Naive B cell (primary cell): ENCODE results near the gene DSTN. TPM values are rescaled to one million over a fixed set of nuclear protein-coding genes. Genes with fewer than 3 reads are reported as not detected.
A peak's percentile ranks its signal among the peaks of the same experiment; 100 is the strongest.

Experiments
- ATAC-seq, 2 donors: fragments of 150-1000 bp; cut with Tn5 transposase; 2 replicates each; pipeline ENCODE4 v1.10.0; 2021; ENCODE audit warnings: low read depth in 2 of 2, mild to moderate bottlenecking in 2 of 2, moderate library complexity in 2 of 2
- DNase-seq: peaks from one replicate; pipeline ENCODE4 v3.0.0; 2022
- H3K27ac Mint-ChIP-seq, 6 donors: one replicate each; pipeline ENCODE4 v1.8.0; 2020 to 2022; ENCODE audit warnings: mild to moderate bottlenecking in 6 of 6, mixed read lengths in 6 of 6, moderate library complexity in 5 of 6, inconsistent platforms in 2 of 6
- H3K27me3 Mint-ChIP-seq, 3 donors: one replicate each; pipeline ENCODE4 v1.8.0; 2021 to 2022; ENCODE audit warnings: mixed read lengths in 3 of 3, mild to moderate bottlenecking in 1 of 3
- H3K36me3 Mint-ChIP-seq, 2 donors: one replicate each; pipeline ENCODE4 v1.8.0; 2020 to 2022; ENCODE audit warnings: mixed read lengths in 2 of 2, inconsistent platforms in 1 of 2, mild to moderate bottlenecking in 1 of 2
- H3K4me1 Mint-ChIP-seq, 3 donors: one replicate each; pipeline ENCODE4 v1.8.0; 2020 to 2022; ENCODE audit warnings: mixed read lengths in 3 of 3, inconsistent platforms in 1 of 3, mild to moderate bottlenecking in 1 of 3, moderate library complexity in 1 of 3
- H3K4me3 Mint-ChIP-seq, 8 donors: one replicate each; pipeline ENCODE4 v1.8.0; 2020 to 2022; ENCODE audit warnings: mild to moderate bottlenecking in 8 of 8, mixed read lengths in 8 of 8, moderate library complexity in 8 of 8, inconsistent platforms in 2 of 8
- H3K9me3 Mint-ChIP-seq, 7 donors: one replicate each; pipeline ENCODE4 v1.8.0; 2020 to 2022; ENCODE audit warnings: mixed read lengths in 7 of 7, mild to moderate bottlenecking in 5 of 7, inconsistent platforms in 2 of 7, moderate library complexity in 1 of 7
- polyA plus RNA-seq, 6 donors: library from polyadenylated mRNA; unstranded; fragments of 300-500 nt; fragmentation: Illumina TruSeq; gene quantifications; one replicate each; pipeline ENCODE4 v1.2.3, GENCODE V29; 2021; ENCODE audit warnings: low read depth in 6 of 6

DSTN gene
- polyA plus RNA-seq, 6 donors from 2014 or later, result 33.8 to 58.8 (median 39.3) TPM

DNA sequence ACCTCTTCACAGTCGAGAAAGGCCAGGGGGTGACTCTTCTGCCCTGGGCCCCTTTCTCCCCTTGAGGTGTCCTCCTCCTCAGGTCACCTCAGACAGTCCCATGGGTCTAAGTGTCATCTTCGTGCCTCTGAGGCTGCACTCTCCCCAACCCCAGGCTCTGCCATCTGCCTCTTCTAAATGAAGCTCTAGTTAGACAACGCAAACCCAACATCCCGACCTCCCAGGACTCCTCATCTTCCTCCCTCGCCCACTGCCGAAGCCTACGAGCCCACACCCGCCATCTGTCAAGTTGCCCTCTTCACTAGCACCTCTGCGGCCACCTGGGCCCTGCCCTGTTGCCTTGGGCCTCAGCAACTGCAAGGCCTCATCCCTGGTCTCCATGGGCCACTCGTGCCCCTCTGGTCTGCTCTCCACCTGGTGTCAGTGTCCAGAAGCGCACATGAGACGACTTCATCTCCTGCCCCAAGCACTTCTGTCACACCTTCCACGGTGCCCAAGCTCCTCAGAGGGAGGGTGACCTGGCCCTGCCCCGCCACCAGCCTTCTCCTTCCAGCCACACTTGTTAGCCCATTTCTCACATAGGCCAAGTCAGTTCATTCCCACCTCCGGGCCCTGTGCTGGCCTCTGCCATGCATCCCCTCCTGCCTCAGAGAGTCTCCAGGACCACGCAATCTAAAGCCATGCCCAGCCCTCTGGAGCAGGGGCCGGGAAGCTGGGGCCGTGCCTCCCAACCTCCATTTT, 58.4 kb downstream of the DSTN start:
- no peaks in the 10 kb centered on the region for H3K9me3 Mint-ChIP-seq
- H3K4me1 Mint-ChIP-seq, result peaks cover 0 to 3% (median 2%) of the 10 kb centered on the region in 3 donors
- no peak for ATAC-seq
- peaks cover 0 to 26% of the 10 kb centered on the region in 2 donors for H3K36me3 Mint-ChIP-seq
- H3K27ac Mint-ChIP-seq, result peak overlapping the region in 2 of 6 donors; percentile 5 to 6
- no peak for DNase-seq
- H3K4me3 Mint-ChIP-seq, result no peak overlapping the region
- no peaks in the 10 kb centered on the region for H3K27me3 Mint-ChIP-seq

GRCh38 chr20:17629025-17629424, 59.1 kb downstream of the DSTN start:
- Mint-ChIP-seq H3K27ac (peak overlapping the region in 1 of 6 donors; percentile 34), H3K27me3 (no peaks in the 10 kb centered on the region), H3K4me1 (peaks cover 0 to 3% (median 2%) of the 10 kb centered on the region in 3 donors), H3K36me3 (peaks cover 0 to 26% of the 10 kb centered on the region in 2 donors), H3K9me3 (no peaks in the 10 kb centered on the region), H3K4me3 (no peak overlapping the region)
- DNase-seq (no peak), ATAC-seq (no peak)

DNA sequence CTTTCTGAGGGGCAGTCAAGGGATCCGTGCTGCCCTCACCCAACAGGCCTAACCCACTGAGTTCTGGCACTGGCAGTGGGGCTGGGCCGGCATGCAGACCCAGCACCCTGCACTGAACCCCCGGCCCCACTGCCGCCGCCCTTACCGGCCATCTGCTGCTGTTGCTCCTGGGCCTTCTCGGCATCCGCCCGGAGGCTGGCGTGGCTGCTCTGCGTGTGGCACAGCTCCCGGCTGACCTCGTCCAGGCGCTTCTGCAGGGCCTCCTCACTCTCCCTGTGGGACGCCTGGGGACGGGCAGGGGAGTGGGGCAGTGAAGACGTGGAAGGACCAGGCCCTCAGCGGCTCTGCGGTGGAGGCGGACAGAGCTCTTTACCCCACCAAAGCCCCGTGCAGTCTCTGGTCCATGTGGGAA, 59.8 kb downstream of the DSTN start:
- H3K36me3 Mint-ChIP-seq, result peaks cover 0 to 26% of the 10 kb centered on the region in 2 donors
- DNase-seq, result no peak

GRCh38 chr20:17630151-17630805, 60.4 kb downstream of the DSTN start:
- Mint-ChIP-seq H3K4me1 (peaks cover 5 to 8% (median 8%) of the 10 kb centered on the region in 3 donors), H3K9me3 (no peaks in the 10 kb centered on the region), H3K27ac (peak overlapping the region in 1 of 6 donors; percentile 38), H3K27me3 (no peaks in the 10 kb centered on the region), H3K36me3 (peaks cover 0 to 26% of the 10 kb centered on the region in 2 donors), H3K4me3 (no peak overlapping the region)
- ATAC-seq (no peak), DNase-seq (no peak)

More for the DNA sequence above, 59.8 kb downstream of the DSTN start:
- Mint-ChIP-seq H3K4me3 (no peak overlapping the region), H3K27ac (no peak overlapping the region), H3K27me3 (no peaks in the 10 kb centered on the region), H3K4me1 (peaks cover 2 to 3% (median 2%) of the 10 kb centered on the region in 3 donors), H3K9me3 (no peaks in the 10 kb centered on the region)
- no peak for ATAC-seq

- H3K27me3 Mint-ChIP-seq, result no peaks in the 10 kb centered on the region
- H3K9me3 Mint-ChIP-seq, result no peaks in the 10 kb centered on the region
- H3K4me1 Mint-ChIP-seq, result peaks cover 5 to 10% (median 8%) of the 10 kb centered on the region in 3 donors
- DNase-seq, result no peak
- no peak overlapping the region for H3K27ac Mint-ChIP-seq
- peaks cover 0 to 21% of the 10 kb centered on the region in 2 donors for H3K36me3 Mint-ChIP-seq
- no peak for ATAC-seq
- H3K4me3 Mint-ChIP-seq, result peak overlapping the region in 1 of 8 donors; percentile 61
These were observed 60.9 kb downstream of the DSTN start for GRCh38 chr20:17630806-17631195.

DNA sequence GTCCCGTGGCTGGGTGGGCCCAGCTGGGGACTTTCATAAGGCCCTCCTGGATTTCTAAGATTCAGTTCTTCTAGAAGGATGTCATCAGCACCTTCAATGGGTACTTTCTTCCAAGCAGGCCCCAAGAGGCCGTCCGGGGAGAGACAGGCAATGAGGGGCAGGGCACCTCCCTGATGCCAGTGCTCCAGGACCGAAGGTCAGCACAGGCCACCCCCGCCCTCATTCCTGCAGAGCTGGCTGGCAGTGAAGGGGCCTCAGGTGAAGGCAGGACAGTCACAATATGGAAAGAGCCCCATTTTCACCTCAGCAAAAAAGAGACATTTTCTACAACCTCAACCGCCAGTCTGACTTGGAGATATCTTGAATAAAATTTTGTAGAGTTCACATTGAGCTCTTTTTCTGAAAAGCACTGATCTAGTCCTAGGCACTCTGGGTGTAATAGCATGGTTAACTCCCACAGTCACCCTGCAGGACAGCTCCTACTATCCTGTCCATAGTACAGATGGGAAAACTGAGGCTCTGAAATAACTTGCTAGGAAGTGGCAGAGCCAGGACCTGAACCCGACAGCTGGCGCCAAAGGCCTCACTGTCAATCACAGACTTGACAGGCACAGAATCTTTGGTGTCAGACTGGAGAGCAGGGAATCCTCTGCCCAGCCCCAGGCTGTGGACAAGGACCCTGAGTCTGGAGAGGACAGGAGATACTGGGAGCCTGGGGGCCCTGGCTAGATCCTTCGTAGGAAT, 61.9 kb downstream of the DSTN start:
- Mint-ChIP-seq H3K4me3 (no peak overlapping the region), H3K9me3 (no peaks in the 10 kb centered on the region), H3K27ac (peak overlapping the region in 1 of 6 donors; percentile 38), H3K27me3 (no peaks in the 10 kb centered on the region), H3K4me1 (peaks cover 9 to 17% (median 12%) of the 10 kb centered on the region in 3 donors), H3K36me3 (peaks cover 0 to 15% of the 10 kb centered on the region in 2 donors)
- no peak for DNase-seq
- no peak for ATAC-seq

GRCh38 chr20:17633221-17633849, 63.5 kb downstream of the DSTN start:
- Mint-ChIP-seq H3K36me3 (peaks cover 0 to 15% of the 10 kb centered on the region in 2 donors), H3K4me3 (no peak overlapping the region), H3K9me3 (no peaks in the 10 kb centered on the region), H3K4me1 (peaks cover 7 to 17% (median 12%) of the 10 kb centered on the region in 3 donors), H3K27ac (peak overlapping the region in 1 of 6 donors; percentile 63), H3K27me3 (no peaks in the 10 kb centered on the region)
- DNase-seq (no peak), ATAC-seq (no peak)

GRCh38 chr20:17633850-17634500, 64.1 kb downstream of the DSTN start:
- Mint-ChIP-seq H3K27ac (peak overlapping the region in 1 of 6 donors; percentile 63), H3K9me3 (no peaks in the 10 kb centered on the region), H3K4me1 (peaks cover 7 to 17% (median 12%) of the 10 kb centered on the region in 3 donors), H3K4me3 (no peak overlapping the region), H3K36me3 (peaks cover 0 to 15% of the 10 kb centered on the region in 2 donors), H3K27me3 (no peaks in the 10 kb centered on the region)
- DNase-seq (no peak), ATAC-seq (no peak)

DNA sequence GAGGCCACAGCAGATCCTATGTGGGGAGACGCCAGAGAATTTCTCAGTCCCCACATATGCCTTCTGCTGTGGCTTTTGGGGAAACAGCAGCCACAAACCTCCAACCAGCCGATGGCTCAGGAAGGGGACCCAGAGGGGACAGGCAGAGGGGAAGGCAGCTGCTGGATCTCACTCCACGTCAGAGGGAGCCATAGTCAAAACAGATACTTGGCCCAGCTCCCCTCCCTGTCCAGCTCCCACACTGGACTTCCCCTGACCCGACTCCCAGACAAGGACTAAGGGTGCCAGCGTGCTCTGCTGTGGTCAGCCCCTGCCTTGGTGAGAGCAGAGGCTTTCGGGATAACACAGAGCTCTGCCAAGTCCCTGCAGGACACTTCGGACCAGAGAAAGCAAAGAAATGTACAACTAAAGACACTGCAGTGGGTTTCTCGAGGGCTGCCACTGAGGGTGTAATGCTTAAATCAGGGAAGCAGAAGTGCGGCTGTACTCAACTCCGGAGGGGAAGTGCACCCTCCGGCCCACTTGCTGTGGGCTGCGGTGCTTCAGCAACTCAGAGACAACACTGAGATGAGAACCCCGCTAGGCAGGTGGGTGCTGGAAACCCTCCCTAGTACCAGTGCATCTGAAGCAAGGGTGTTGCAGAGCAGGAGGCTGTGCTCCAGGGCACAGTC, 64.9 kb downstream of the DSTN start:
- no peaks in the 10 kb centered on the region for H3K27me3 Mint-ChIP-seq
- peaks cover 0 to 14% of the 10 kb centered on the region in 2 donors for H3K36me3 Mint-ChIP-seq
- H3K9me3 Mint-ChIP-seq, result no peaks in the 10 kb centered on the region
- H3K4me3 Mint-ChIP-seq, result peak overlapping the region in 3 of 8 donors; percentile 24 to 62 (median 30)
- H3K4me1 Mint-ChIP-seq, result peaks cover 7 to 17% (median 12%) of the 10 kb centered on the region in 3 donors
- H3K27ac Mint-ChIP-seq, result peak overlapping the region in 3 of 6 donors; percentile 53 to 83 (median 70)
- ATAC-seq (peak; percentile 92 to 93), DNase-seq (peak; percentile 46)

- peak in 1 of 2 donors; percentile 17 for ATAC-seq
- H3K27me3 Mint-ChIP-seq, result no peaks in the 10 kb centered on the region
- peak overlapping the region in 4 of 6 donors; percentile 41 to 87 (median 68) for H3K27ac Mint-ChIP-seq
These were observed 65.7 kb downstream of the DSTN start for GRCh38 chr20:17635332-17636244.

More at GRCh38 chr20:17635332-17636244, 65.7 kb downstream of the DSTN start:
- Mint-ChIP-seq H3K36me3 (peaks cover 0 to 8% of the 10 kb centered on the region in 2 donors), H3K4me3 (peak overlapping the region in 2 of 8 donors; percentile 53 to 62), H3K9me3 (no peaks in the 10 kb centered on the region), H3K4me1 (peaks cover 7 to 17% (median 12%) of the 10 kb centered on the region in 3 donors)
- DNase-seq, result no peak
